PC-3 (cell line): ENCODE measurements around the gene LRPPRC. TPM values are rescaled to one million over a fixed set of nuclear protein-coding genes. Genes with fewer than 3 reads are reported as not detected.

Source experiments
- ATAC-seq: fragments of 200-7000 bp; cut with Tn5 transposase; 2 replicates; pipeline ENCODE4 v1.9.1; 2020; ENCODE audit warnings: mild to moderate bottlenecking, moderate library complexity
- BruUV-seq: library from RNA; stranded (reverse); fragments of 400-500 nt; replicated peaks from 2 replicates; lab custom pipeline; 2021; lab: Mats Ljungman, UMichigan
- CTCF ChIA-PET: fragments of 300-600 bp; sonication (Branson Sonifier 250); formaldehyde crosslinking; loops from one replicate; lab custom pipeline; 2022; ENCODE audit warnings: antibody characterized with exemption; lab: Charles Lee
- POLR2A ChIA-PET: fragments of 300-600 bp; sonication (Branson Sonifier 250); formaldehyde crosslinking; loops from one replicate; lab custom pipeline; 2022; ENCODE audit warnings: antibody characterized with exemption; ENCODE audit not compliant: unreplicated experiment; lab: Charles Lee
- DNase-seq: peaks from one replicate; pipeline ENCODE4 v3.0.0-alpha.2; 2015
- H2AFZ ChIP-seq: fragments of 300-600 bp; sonication (generic); 2 replicates; pipeline ENCODE4 v1.6.0; 2016; ENCODE audit warnings: antibody characterized with exemption, low read length
- H3F3A ChIP-seq: fragments of 300-600 bp; sonication (generic); one replicate; pipeline ENCODE4 v1.6.0; 2017; ENCODE audit warnings: antibody characterized with exemption, low read length, control low read depth, mild to moderate bottlenecking; ENCODE audit not compliant: unreplicated experiment
- H3K27ac ChIP-seq: fragments of 300-600 bp; sonication (generic); 2 replicates; pipeline ENCODE4 v1.5.1; 2016; ENCODE audit warnings: mild to moderate bottlenecking, low read length
- H3K27me3 ChIP-seq: fragments of 300-600 bp; sonication (generic); 2 replicates; pipeline ENCODE4 v1.6.1; 2016; ENCODE audit warnings: low read length, mixed read lengths
- H3K36me3 ChIP-seq: fragments of 300-600 bp; sonication (generic); 2 replicates; pipeline ENCODE4 v1.6.1; 2016; ENCODE audit warnings: low read depth, mixed run types, low read length, mixed read lengths
- H3K4me1 ChIP-seq: fragments of 300-600 bp; sonication (generic); 2 replicates; pipeline ENCODE4 v1.5.1; 2016; ENCODE audit warnings: low read length; ENCODE audit not compliant: insufficient read depth
- H3K4me2 ChIP-seq: fragments of 300-600 bp; sonication (generic); 2 replicates; pipeline ENCODE4 v1.6.0; 2016; ENCODE audit warnings: low read length
- H3K4me3 ChIP-seq: fragments of 300-600 bp; sonication (generic); 2 replicates; pipeline ENCODE4 v1.5.1; 2016; ENCODE audit warnings: mild to moderate bottlenecking, low read length, mixed read lengths
- H3K79me2 ChIP-seq: fragments of 300-600 bp; sonication (generic); 2 replicates; pipeline ENCODE4 v1.6.1; 2017; ENCODE audit warnings: low read length, mixed read lengths
- H3K9ac ChIP-seq: fragments of 300-600 bp; sonication (generic); 2 replicates; pipeline ENCODE4 v1.6.0; 2016; ENCODE audit warnings: mild to moderate bottlenecking, low read length
- H3K9me2 ChIP-seq: fragments of 300-600 bp; sonication (generic); replicated peaks from 2 replicates; pipeline ENCODE4 v1.6.1; 2016; ENCODE audit warnings: mixed run types, low read length, mixed read lengths
- H3K9me3 ChIP-seq: fragments of 300-600 bp; sonication (generic); 2 replicates; pipeline ENCODE4 v1.6.1; 2016; ENCODE audit warnings: low read length, mixed read lengths
- H4K20me1 ChIP-seq: fragments of 300-600 bp; sonication (generic); 2 replicates; pipeline ENCODE4 v1.6.1; 2016; ENCODE audit warnings: low read length, mixed read lengths
- EZH2 ChIP-seq: fragments of 300-600 bp; sonication (generic); IDR thresholded peaks from one replicate; pipeline ENCODE4 v1.6.1; 2017; ENCODE audit warnings: antibody characterized with exemption, mild to moderate bottlenecking, low read length; ENCODE audit not compliant: unreplicated experiment
- EZH2phosphoT487 ChIP-seq: fragments of 300-600 bp; sonication (generic); IDR thresholded peaks from 2 replicates; pipeline ENCODE4 v1.6.1; 2018; ENCODE audit warnings: mild to moderate bottlenecking, antibody characterized with exemption, low read length, borderline replicate concordance
- intact Hi-C: fragments of 100-400 bp; cut with micrococcal nuclease; formaldehyde crosslinking; loops from 2 replicates; pipeline ENCODE4 v1.9.0; 2023
- total RNA-seq: library from RNA; depleted of rRNA; stranded (reverse); fragments of >200 nt; gene quantifications from 2 replicates; pipeline ENCODE4 v1.2.3, GENCODE V29; 2014
- TF ChIP-seq, protein P1 (sequence below): fragments of 300-600 bp; sonication (generic); conservative IDR thresholded peaks from 2 replicates; pipeline ENCODE4 v1.5.1; 2017; ENCODE audit warnings: antibody characterized with exemption, low read depth, mild to moderate bottlenecking, low read length

LRPPRC gene
- total RNA-seq, 1 experiment from 2014 or later = 94.8 TPM

DNA sequence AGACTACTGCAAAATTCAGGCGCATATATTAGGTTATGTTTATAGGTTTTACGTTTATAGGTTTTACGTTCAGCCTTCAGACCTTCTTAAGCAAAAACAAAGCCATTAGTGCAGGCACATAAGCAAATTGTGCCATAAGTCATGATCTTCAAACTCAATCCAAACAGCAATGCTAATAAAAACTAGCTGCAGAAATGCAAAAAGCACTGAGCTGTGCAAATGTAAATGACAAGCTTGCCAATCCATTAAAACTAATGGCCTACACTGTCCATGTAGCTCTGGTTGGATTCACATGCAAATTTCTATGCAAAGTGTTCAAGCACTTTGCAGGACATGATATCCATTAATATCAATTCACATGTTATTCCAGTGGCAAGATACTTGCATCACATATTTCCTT, 50.9 kb downstream of the LRPPRC start:
- Histone ChIP-seq H3K9ac (no peak overlapping the region), H3K79me2 (no peaks in the 10 kb centered on the region), H3K9me2 (no peaks in the 10 kb centered on the region), H4K20me1 (0 out of 2 replicates have a peak, but pooled peaks cover 4% of the 10 kb centered on the region), H3K4me1 (no peaks in the 10 kb centered on the region), H3K9me3 (no peaks in the 10 kb centered on the region), H3K27me3 (no peaks in the 10 kb centered on the region), H3F3A (peaks cover 5% of the 10 kb centered on the region), H3K27ac (no peak overlapping the region), H3K4me2 (no peak overlapping the region), H2AFZ (no peak overlapping the region), H3K36me3 (peaks cover 84% of the 10 kb centered on the region), H3K4me3 (no peak overlapping the region)
- TF ChIP-seq, protein P1, sequence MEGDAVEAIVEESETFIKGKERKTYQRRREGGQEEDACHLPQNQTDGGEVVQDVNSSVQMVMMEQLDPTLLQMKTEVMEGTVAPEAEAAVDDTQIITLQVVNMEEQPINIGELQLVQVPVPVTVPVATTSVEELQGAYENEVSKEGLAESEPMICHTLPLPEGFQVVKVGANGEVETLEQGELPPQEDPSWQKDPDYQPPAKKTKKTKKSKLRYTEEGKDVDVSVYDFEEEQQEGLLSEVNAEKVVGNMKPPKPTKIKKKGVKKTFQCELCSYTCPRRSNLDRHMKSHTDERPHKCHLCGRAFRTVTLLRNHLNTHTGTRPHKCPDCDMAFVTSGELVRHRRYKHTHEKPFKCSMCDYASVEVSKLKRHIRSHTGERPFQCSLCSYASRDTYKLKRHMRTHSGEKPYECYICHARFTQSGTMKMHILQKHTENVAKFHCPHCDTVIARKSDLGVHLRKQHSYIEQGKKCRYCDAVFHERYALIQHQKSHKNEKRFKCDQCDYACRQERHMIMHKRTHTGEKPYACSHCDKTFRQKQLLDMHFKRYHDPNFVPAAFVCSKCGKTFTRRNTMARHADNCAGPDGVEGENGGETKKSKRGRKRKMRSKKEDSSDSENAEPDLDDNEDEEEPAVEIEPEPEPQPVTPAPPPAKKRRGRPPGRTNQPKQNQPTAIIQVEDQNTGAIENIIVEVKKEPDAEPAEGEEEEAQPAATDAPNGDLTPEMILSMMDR = no peak
- no peak for TF ChIP-seq EZH2
- no peak for TF ChIP-seq EZH2phosphoT487
- ChIA-PET POLR2A (no interaction called here), CTCF (no interaction called here)
- ATAC-seq (peak; percentile 20; the same call in 1 of the 2 replicates), DNase-seq (no peak)
- intact Hi-C loops = no loop called here
- no TSS peak for BruUV-seq

DNA sequence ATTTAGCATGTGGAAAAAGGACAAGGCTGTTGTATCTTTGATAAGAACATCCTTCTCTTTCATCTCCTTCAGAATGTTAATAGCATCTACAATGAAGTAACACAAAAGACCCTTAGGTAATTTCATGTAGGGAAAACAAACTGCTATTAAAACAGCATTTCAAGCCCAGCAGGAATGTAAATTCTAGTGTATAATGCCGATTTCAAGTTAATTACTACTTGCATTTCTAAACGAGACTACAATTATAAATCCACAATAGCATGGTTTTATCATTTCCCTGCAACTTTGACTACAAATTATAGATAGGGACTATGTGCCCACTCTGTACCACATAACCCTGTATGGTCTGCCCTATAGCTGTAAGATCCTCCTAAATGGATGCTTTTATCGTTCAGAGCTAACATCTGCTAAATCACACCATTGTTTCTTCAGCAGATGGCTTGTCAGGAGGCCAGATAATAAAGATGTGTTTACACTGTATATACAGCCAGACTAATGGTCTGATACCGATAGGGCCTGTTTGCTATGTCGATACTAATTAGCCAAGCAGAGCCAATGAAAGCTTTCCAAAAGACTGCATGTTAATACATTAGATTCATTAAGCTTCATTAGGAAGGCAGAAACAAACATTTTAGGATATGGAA, 51.9 kb downstream of the LRPPRC start:
- ATAC-seq = no peak

More for the DNA sequence above, 51.9 kb downstream of the LRPPRC start:
- Histone ChIP-seq H3K27me3 (no peaks in the 10 kb centered on the region), H3K27ac (no peak overlapping the region), H3K9me3 (no peaks in the 10 kb centered on the region), H3K79me2 (no peaks in the 10 kb centered on the region), H3K9me2 (no peaks in the 10 kb centered on the region), H3K4me2 (no peak overlapping the region), H3F3A (no peaks in the 10 kb centered on the region), H4K20me1 (0 out of 2 replicates have a peak, but pooled peaks cover 4% of the 10 kb centered on the region), H2AFZ (no peak overlapping the region), H3K9ac (no peak overlapping the region), H3K4me1 (no peaks in the 10 kb centered on the region), H3K4me3 (no peak overlapping the region), H3K36me3 (peaks cover 79% of the 10 kb centered on the region)
- BruUV-seq = no TSS peak
- ChIA-PET POLR2A (no interaction called here), CTCF (no interaction called here)
- TF ChIP-seq EZH2phosphoT487 (no peak), EZH2 (no peak)
- TF ChIP-seq, protein P1 = no peak
- intact Hi-C loops = no loop called here
- no peak for DNase-seq
